Osteoblast (primary cell): Measurements from ENCODE around the gene TRHDE. TPM values are rescaled to one million over a fixed set of nuclear protein-coding genes. Genes with fewer than 3 reads are reported as not detected.

ENCODE experiments used
- DNase-seq: peaks from one replicate; pipeline ENCODE4 v3.0.0; 2011; ENCODE audit warnings: low spot score, mixed read lengths; ENCODE audit not compliant: insufficient read length; ENCODE audit errors: missing footprints
- H2AFZ ChIP-seq: 2 replicates; pipeline ENCODE4 v1.6.0; 2011; ENCODE audit warnings: mild to moderate bottlenecking, low read length
- H3K27ac ChIP-seq: 2 replicates; pipeline ENCODE4 v1.5.1; 2011; ENCODE audit warnings: mild to moderate bottlenecking, low read depth, low read length, moderate library complexity
- H3K27me3 ChIP-seq: 2 replicates; pipeline ENCODE4 v1.6.0; 2012; ENCODE audit warnings: mild to moderate bottlenecking, control low read depth, inconsistent platforms, low read length, moderate library complexity; ENCODE audit not compliant: insufficient read depth
- H3K36me3 ChIP-seq: 2 replicates; pipeline ENCODE4 v1.5.1; 2011; ENCODE audit warnings: mild to moderate bottlenecking, low read length, control low read depth, moderate library complexity; ENCODE audit not compliant: insufficient read depth
- H3K4me1 ChIP-seq: 2 replicates; pipeline ENCODE4 v1.5.1; 2011; ENCODE audit warnings: mild to moderate bottlenecking, low read length, control low read depth, moderate library complexity; ENCODE audit not compliant: insufficient read depth
- H3K4me2 ChIP-seq: 2 replicates; pipeline ENCODE4 v1.6.0; 2011; ENCODE audit warnings: mild to moderate bottlenecking, low read length; ENCODE audit not compliant: insufficient read depth
- H3K4me3 ChIP-seq: fragments of 200-600 bp; sonication (generic); 3 replicates; pipeline ENCODE4 v1.5.1; 2012; ENCODE audit warnings: mild to moderate bottlenecking, low read length, inconsistent platforms; ENCODE audit not compliant: insufficient read depth
- H3K79me2 ChIP-seq: 2 replicates; pipeline ENCODE4 v1.6.0; 2012; ENCODE audit warnings: mild to moderate bottlenecking, low read length, control low read depth, inconsistent platforms; ENCODE audit not compliant: insufficient read depth
- H3K9me3 ChIP-seq: 2 replicates; pipeline ENCODE4 v1.5.1; 2011; ENCODE audit warnings: low read depth, low read length, control low read depth
- H4K20me1 ChIP-seq: 2 replicates; pipeline ENCODE4 v1.6.0; 2012; ENCODE audit warnings: mild to moderate bottlenecking, low read length, control low read depth; ENCODE audit not compliant: insufficient read depth
- total RNA-seq: library from RNA; depleted of rRNA; stranded (reverse); fragments of >200 nt; gene quantifications from 2 replicates; pipeline ENCODE4 v1.2.3, GENCODE V29; 2012
- TF ChIP-seq, protein P1 (sequence below): IDR thresholded peaks from 2 replicates; pipeline ENCODE4 v1.5.1; 2011; ENCODE audit warnings: mild to moderate bottlenecking, low read depth, low read length, moderate library complexity; ENCODE audit errors: extremely low read depth

TRHDE gene
- total RNA-seq, 1 donor: under 0.01 TPM

- no peaks in the 10 kb centered on the region for H4K20me1 ChIP-seq
- TF ChIP-seq, protein P1, sequence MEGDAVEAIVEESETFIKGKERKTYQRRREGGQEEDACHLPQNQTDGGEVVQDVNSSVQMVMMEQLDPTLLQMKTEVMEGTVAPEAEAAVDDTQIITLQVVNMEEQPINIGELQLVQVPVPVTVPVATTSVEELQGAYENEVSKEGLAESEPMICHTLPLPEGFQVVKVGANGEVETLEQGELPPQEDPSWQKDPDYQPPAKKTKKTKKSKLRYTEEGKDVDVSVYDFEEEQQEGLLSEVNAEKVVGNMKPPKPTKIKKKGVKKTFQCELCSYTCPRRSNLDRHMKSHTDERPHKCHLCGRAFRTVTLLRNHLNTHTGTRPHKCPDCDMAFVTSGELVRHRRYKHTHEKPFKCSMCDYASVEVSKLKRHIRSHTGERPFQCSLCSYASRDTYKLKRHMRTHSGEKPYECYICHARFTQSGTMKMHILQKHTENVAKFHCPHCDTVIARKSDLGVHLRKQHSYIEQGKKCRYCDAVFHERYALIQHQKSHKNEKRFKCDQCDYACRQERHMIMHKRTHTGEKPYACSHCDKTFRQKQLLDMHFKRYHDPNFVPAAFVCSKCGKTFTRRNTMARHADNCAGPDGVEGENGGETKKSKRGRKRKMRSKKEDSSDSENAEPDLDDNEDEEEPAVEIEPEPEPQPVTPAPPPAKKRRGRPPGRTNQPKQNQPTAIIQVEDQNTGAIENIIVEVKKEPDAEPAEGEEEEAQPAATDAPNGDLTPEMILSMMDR: no peak
- no peak overlapping the region for H3K4me2 ChIP-seq
- no peaks in the 10 kb centered on the region for H3K27me3 ChIP-seq
- H2AFZ ChIP-seq: no peak overlapping the region
- H3K27ac ChIP-seq: no peak overlapping the region
- no peaks in the 10 kb centered on the region for H3K9me3 ChIP-seq
- no peaks in the 10 kb centered on the region for H3K4me1 ChIP-seq
- H3K79me2 ChIP-seq: no peaks in the 10 kb centered on the region
- DNase-seq: no peak
- no peak overlapping the region for H3K4me3 ChIP-seq
- no peaks in the 10 kb centered on the region for H3K36me3 ChIP-seq
Measured at GRCh38 chr12:72442217-72442616, 170.0 kb downstream of the TRHDE start.

DNA sequence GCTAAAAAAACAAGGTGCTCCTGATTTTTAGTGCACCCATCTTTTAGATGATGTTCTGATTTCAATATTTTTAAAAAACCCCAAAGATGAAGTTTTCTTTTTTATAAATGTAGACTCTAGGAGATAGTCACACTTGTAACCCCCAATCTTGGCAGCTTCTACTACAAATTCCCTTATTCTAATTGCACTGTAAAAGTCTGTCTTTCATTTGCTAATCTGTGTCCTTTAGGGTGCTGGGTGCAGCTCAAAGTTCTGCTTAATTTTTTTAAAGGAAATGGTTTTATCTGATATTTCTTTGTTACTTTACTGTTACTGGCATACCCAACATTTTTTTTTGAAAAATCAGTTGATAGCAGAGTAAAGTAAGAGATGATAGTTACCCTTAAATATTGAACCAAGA is 172.0 kb downstream of the TRHDE start:
- H2AFZ ChIP-seq: no peak overlapping the region

DNA sequence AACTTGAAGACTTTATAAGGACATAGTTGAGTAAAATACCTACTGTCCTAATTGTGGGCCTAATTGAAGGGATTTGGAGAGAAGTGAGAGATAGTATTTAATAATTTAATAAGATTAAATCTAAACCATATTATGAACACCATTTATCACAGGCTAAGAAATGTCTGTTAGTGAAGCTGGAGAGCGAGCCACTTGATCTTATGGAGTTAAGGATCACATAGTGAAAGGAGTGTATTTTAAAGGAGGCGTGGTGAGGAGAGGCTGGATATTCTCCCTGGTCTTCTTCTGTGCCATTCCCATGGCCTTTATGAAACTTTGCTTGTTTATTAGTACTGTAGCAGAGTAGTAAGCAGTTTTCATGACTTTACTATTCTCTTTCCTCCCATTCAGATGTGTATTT is 172.4 kb downstream of the TRHDE start:
- no peak for DNase-seq

More for the DNA sequence above, 172.0 kb downstream of the TRHDE start:
- TF ChIP-seq, protein P1: no peak
- H3K36me3 ChIP-seq: no peaks in the 10 kb centered on the region
- no peak overlapping the region for H3K27ac ChIP-seq
- H4K20me1 ChIP-seq: no peaks in the 10 kb centered on the region
- no peaks in the 10 kb centered on the region for H3K9me3 ChIP-seq
- no peaks in the 10 kb centered on the region for H3K79me2 ChIP-seq
- DNase-seq: no peak
- H3K4me1 ChIP-seq: no peaks in the 10 kb centered on the region
- H3K4me2 ChIP-seq: no peak overlapping the region
- H3K27me3 ChIP-seq: no peaks in the 10 kb centered on the region
- no peak overlapping the region for H3K4me3 ChIP-seq

GRCh38 chr12:72448089-72448488 is 175.9 kb downstream of the TRHDE start:
- no peak overlapping the region for H3K4me2 ChIP-seq
- H2AFZ ChIP-seq: no peak overlapping the region
- no peaks in the 10 kb centered on the region for H4K20me1 ChIP-seq
- H3K27me3 ChIP-seq: no peaks in the 10 kb centered on the region
- no peaks in the 10 kb centered on the region for H3K4me1 ChIP-seq
- H3K9me3 ChIP-seq: no peaks in the 10 kb centered on the region
- no peak for DNase-seq
- H3K36me3 ChIP-seq: no peaks in the 10 kb centered on the region
- H3K4me3 ChIP-seq: no peak overlapping the region
- H3K79me2 ChIP-seq: no peaks in the 10 kb centered on the region
- TF ChIP-seq, protein P1: no peak
- H3K27ac ChIP-seq: no peak overlapping the region

More for the DNA sequence above, 172.4 kb downstream of the TRHDE start:
- Histone ChIP-seq H3K4me1 (no peaks in the 10 kb centered on the region), H3K27ac (no peak overlapping the region), H3K4me2 (no peak overlapping the region), H3K79me2 (no peaks in the 10 kb centered on the region), H3K4me3 (no peak overlapping the region), H3K9me3 (no peaks in the 10 kb centered on the region), H2AFZ (no peak overlapping the region), H3K36me3 (no peaks in the 10 kb centered on the region), H4K20me1 (no peaks in the 10 kb centered on the region), H3K27me3 (no peaks in the 10 kb centered on the region)
- TF ChIP-seq, protein P1: no peak
